GM18517 (cell line): ENCODE data around the gene HAUS3.

Source experiments
- ATAC-seq: cut with Tn5 transposase; IDR thresholded peaks from one replicate; pipeline ENCODE4 v1.9.1; 2021; ENCODE audit warnings: mild to moderate bottlenecking, moderate library complexity; ENCODE audit not compliant: unreplicated experiment

The HAUS3 gene, protein sequence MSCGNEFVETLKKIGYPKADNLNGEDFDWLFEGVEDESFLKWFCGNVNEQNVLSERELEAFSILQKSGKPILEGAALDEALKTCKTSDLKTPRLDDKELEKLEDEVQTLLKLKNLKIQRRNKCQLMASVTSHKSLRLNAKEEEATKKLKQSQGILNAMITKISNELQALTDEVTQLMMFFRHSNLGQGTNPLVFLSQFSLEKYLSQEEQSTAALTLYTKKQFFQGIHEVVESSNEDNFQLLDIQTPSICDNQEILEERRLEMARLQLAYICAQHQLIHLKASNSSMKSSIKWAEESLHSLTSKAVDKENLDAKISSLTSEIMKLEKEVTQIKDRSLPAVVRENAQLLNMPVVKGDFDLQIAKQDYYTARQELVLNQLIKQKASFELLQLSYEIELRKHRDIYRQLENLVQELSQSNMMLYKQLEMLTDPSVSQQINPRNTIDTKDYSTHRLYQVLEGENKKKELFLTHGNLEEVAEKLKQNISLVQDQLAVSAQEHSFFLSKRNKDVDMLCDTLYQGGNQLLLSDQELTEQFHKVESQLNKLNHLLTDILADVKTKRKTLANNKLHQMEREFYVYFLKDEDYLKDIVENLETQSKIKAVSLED

DNA sequence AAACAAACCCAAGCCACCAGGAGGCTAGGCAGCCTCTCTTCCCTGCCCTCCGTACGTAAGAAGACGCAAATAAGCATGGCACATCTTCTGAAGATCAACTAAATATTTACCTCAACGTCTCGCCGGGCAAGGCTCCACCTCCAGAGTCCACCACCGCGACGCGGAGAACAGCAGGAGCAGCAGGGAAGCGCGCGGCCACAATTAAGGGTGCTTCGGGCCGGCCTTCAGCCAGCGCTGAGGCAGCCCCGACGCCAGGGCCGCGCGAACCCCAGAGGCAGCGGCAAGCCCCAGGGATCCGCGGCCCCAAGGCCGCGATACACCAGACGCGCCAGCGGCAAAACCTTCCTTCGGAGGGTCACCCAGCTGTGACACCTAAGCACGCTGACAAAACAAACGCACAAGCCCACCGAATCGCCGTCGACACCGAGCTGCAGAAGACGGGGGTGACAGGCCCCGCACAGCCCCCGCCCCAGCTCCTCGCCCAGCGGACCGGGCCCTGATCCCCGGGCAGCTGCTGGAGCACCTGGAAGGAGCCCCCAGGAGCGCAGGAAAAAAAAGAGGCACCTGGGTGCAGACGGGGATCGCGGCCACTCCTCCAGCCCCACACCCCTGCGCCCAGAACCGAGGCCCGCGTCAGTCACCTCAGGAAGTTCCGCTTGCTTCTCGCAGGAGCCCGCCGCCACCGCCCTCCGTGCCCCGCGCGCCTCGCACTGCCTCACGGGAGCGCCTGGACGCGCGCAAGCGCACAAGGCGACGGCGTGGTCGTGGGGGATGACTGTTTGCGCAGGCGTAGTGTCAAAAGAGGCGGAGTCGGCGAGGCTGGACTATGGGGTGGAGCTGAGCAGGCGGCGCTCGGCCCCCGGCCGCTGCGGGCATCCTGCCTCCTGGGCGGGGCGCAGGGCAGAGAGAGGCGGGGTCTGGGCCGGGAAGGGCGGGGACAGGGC, at the start of gene HAUS3, which contains the start of gene POLN:
Gene HAUS3 (minus strand): TSS at position 712 of the 944 bp plus-strand sequence. CDS start 1,175 bp downstream, outside the sequence.
Gene POLN (minus strand): TSS at position 712 of the 944 bp plus-strand sequence. CDS start 12,890 bp downstream, outside the sequence.
- peak; percentile 73 for ATAC-seq

DNA sequence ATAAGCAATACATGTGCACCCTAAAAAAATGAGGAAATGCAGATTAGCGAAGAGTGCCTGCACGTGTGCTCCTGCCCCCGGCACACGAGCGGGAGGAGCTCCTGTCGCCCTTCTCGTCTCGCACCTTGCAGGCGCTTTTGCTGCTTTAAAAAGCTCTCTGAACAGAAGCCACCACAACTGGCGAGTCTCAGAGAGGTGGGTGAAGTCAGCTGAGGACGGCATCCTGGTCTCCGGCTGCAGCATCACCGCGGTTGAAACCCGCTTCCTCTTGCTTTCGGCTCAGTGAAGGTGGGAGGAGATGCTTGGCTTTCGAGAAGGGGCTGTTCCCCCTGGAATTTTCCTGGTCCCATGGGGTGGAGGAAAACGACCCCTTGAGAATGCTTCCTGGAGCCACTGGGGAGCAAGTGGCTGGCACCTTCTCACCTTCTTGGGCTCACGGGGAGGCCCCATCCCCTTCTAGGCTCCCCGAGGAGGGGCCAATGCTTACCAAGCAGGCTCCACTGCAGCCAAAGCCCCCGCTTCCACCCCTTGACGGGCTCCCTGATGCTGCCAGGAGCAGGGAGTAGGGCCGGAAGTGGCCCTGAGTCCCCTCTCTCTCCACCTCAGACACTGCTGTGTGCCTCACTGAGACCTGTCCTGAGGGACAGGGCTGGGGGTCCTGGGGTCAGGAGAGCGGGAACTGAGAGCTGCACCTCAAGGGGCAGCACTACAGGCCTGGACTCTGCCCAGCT, 49.2 kb upstream of the HAUS3 start:
- ATAC-seq, result no peak

DNA sequence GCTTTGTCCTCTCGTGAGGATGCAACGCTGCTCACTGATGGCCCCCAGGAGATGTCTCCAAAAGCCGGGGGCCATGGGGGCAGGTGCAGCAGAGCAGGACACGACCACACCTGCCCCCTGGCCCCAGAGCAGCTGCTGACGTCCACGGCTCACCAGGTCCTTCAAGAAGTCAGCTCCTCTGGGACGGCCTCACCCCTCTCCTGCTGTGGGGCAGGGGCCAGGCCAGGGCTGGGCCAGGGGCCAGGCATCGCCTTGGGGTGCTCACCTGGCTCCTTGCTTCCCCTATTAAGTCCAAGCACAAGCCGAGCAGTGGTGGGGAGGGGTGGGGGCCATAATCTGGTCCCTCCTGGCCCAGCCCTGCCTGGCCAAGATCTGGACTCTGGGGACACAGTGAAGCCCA, 48.6 kb upstream of the HAUS3 start:
- no peak for ATAC-seq

DNA sequence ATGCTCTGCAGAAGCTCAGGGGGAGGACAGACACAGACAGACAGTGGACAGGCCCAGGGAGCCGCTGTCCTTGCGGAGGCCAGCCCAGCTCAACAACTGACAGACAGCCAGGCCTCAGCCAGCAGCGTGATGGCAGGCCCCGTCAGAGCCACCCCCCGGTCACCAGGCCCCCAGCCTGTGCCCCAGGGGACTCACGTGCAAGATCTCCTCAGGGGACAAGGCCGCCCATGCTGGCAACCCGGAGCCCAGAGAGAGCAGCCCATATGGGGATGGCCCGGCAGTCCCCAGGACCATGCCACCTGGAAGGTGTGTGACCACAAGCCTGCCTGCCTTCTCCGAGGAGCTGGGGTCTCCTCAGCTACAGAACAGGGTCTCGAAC, 48.0 kb upstream of the HAUS3 start:
- no peak for ATAC-seq

DNA sequence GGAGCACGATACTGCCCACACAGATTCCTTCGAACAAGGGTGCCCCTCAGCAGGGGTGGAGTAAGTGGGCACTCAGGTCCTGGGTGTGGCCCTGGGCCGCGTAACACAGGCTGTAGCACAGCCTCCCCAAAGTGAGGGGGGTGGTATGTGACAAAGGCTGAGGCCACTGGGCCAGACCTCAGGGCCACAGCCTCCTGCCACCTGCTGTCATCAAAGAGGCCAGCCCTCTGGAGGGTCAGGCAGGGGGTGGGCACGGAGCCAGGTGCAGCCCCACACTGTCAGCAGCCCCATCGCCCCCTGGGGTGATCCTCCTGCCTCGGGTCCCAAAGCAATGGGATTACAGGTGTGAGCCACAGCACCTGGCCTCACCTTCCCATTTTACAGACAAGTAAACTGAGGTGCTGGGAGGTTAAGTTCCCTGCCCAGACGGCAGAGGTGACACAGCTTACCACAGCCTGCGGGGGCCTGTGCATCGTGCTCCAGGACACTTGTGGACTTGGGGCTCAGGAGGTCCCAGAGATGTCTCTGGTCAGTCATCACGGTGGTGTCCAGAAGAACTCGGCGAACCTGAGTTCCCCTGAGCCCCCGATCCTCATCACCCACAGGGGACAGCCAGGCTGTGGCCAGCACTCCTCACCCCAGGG, 47.5 kb upstream of the HAUS3 start:
- no peak for ATAC-seq

DNA sequence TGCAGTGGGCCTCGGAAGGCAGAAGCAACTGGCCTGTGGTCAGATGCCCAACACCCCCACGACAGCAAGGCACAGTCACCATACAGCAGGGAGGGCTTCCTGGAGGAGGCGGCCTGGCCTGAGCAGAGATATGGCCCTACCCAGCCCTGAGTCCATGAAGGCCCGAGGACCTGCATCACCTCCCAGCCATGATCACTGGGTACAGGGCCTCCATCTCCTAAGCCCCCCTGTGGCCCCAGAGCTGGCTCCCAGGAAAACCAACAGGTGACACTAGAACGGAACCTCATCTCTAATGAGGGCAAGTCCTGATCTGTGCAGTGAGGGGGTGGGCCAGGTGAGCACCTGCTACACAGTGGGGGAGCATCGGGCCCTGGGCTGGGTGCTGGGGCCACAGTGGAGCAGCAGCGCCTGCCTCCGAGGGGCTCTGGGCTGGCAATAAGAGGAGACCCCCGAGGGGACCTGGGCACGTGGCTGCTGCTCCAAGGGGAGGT, 46.2 kb upstream of the HAUS3 start:
- no peak for ATAC-seq

DNA sequence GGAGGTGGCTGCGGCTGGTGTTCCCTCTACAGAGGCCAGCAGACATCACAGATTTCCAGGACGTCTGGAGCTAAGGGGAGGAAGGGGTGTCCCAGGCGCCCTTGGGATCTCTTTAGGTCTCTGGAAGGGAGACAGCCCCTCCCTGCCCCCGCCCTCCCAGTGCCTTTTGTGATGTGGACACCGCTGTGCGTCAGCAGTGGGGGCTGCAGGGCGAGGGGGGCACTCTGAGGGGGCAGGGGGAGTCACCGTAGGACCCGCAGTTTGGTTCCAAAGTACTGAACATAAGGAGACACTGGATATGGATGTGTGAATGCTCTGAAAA, 45.6 kb upstream of the HAUS3 start:
- ATAC-seq, result no peak

DNA sequence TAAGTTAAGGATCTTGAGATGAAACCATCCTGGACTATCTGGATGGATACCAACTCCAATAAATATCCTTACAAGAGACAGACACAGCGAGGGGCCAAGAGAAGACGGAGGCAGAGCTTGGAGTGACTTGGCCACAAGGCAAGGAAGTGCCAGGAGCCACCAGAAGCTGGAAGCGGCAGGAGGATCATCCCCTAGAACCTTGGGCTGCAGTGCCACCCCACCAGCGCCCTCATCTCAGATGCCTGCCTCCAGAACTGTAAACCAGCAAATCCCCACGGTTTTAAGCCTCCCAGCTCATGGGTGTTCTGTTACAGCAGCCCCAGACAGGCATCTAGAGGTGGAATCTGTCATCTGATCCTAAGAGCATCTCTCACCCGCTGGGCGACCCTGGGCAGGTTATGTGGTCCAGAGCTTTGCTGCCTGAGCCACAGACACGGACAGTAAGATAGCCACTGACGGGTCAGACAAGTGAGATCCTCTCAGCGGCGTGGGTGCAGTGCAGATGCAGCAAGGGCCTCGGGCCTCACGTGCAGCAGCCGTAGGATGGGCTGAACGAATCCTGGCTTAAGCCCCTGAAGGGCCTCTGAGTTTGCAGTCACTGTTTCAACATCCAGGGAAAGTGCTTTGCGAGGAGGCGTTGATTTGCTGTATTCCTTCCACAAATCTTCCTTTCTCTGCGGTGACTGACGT, 45.1 kb upstream of the HAUS3 start:
- no peak for ATAC-seq

DNA sequence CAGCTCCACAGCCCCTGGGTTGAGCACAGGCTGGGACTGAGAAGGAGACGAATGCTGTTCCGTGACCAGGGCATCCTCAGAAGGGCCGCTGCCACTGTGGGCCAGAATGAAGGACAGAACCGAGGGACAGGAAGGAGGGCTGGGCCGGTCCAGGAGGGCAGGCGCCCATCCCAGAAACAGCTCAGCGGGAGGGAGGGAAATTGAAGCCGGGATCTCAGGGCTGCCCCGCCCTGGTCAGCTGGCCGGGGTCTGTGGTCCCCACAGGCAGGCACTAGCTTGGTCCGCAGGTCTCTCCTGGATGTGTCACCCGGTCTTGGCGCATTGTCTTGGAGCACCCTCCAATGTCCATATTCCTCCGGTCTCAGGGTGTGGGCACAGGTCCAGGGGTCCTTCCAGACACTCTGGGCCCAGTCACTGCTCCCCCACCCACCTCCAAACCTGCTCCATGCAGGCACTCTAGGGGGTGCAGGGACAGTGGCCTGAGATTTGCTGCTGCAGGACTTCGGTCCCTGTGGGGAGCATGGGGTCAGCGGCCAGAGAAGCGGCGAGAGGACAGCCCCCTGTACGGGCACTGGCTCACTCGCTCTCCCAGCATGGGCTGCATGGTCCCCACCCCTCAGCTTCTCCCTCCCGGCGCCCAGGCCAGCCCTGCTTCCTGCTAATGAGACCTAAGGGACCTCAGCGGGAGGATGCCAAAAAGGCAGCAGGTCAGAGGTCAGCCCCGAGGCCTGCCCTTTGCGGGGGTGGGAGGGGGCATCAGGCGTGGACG, 43.9 kb upstream of the HAUS3 start:
- no peak for ATAC-seq

DNA sequence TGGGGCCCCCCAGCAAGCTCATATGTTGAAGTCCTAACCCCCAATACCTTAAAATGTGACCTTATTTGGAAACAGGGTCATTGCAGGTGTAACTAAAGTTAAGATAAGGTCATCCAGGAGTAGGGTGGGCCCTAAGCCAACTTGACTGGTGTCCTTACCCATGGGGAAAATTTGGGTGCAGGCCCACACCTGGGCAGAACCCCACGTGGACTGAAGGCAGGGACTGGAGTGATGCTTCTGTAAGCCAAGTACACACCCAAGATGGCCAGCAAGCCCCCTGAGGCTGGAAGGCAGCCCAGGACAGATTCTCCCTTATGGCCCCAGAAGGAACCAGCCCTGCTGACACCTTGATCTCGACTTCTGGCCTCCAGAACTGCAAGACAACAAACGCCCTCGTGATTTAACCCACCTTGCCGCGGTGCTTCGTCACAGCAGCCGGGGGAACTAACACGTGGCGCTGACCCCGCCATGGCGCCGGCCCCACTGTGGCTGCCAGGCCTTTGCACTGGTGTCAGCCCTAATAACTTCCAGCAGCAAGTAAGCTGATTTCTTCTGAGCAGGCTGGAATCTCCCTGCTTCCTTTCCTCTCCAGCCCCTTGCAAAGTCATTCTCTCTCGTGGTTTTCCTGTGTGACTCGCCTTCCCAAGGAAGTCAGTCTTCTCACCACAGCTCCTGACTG, 43.2 kb upstream of the HAUS3 start:
- ATAC-seq, result no peak

DNA sequence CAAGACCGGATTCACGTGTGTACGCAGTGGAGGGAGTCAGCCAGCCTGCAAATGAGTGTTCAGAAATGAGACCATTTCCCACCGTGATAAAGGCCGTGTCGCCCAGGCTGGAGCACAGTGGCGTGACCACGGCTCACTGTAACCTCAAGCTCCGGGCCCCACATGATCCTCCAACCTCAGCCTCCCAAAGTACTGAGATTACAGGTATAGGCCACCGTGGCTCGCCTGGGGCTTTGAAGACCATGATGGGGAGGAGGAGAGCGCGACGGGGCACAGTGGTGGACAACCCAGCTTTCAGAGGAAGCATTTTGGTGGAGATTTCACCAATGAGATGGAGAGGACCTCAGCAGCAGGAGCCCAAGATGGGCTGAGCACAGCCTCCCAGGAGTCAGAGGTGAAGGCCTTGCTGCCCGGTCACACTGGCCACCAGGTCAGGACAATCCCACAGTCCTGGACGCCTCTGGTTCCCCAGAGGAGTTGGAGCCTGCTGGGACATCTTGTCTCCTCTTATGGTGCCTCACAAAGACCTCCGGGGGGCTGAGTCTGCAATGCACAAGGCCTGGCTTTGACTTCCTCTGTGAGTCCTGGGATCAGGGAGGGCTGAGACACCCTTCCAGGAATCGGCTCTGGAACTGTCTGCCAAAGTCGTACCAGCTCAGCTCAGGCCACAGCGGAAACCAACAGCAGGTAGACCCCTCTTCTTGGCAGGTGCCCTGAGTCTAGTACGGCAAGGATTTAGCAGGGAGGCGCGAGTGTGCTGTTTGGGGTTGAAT, 42.4 kb upstream of the HAUS3 start:
- no peak for ATAC-seq

DNA sequence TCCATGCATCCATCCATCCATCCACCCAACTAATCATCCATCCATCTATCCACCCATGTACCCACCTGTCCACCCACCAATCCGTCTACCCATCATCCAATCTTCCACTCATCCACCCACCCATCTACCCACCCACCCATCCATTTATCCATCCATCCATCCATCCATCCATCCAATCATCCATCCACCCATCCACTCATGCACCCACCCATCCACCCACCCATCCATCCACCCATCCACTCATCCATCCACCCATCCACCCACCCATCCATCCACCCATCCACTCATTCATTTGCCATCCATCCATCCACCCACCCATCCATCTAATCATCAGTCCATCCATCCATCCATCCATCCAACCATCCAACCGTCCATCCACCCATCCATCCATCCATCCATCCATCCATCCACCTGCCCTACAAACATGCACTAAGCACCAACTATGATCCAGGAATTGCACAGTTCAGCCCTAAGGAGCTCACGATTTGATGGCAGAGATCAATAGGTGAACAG, 41.3 kb upstream of the HAUS3 start:
- ATAC-seq, result no peak

DNA sequence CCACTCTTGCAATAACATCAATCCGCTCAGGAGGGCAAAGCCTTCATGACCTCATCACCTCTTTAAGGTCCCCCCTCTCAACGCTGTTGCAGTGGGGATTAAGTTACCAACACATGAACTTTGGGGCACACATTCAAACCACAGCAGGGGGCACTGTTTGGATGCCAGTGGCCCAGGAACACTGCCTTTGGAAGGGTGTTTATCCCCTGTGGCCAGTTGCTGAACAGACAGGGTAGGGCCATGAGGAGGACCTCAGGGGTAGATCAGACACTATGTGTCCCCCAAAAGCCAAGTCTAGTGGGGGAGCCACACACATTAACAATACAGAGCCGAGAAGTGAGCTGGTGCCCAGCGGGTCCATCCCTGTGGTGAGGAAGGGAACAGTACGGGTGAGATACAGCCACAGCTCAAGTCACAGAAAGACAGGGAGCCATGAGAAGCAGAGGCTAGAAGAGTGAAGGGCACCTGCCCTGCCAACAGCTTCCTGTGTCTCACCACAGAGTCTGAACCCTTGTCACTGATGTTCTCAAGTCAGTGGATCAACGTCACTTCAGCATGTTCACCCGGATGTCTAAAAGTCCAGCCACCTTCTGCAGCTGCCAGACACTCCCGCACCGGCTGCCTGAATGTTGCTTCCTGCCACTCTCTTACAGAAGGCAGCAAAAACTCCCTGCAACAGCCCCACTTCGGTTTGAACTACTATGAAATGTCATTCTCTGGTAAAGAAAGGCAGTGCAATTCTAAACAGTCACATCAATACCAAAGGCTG, 39.8 kb upstream of the HAUS3 start:
- peak; percentile 82 for ATAC-seq

DNA sequence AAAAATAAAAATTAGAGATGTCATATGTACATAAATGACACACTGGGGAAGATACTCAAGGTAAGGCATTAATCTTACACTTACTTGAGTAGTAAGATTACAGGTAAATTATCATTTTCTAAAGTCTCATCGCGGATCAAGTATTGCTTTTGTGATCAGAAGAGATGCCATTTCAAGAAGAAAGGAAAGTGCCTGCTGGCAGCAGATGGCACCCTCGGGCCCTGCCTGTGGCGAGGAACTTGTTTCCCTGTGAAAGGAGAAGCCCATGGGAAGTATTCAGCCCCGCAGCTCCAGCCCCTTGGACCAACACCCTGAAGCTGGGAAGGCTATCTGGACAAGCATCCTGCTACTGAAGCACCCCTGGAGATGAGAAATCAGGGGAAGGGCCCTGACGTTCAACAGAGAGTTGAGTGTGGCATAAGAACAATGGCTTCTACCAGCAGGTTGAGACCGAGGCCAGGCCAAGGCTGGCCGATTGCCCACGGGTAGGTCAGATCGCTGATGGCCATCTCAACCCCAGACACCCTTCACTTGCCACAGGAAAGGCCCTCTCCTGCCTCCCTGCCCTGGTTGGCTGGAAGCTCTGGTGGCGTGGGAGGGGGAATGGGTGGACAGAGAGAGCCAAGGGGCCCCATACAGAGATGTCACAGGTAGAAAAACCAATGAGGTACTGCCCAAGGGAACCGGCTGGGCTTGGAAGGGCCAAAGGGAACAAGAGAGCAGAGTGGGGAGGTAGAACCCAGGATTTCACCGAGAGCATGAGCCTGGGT, 38.8 kb upstream of the HAUS3 start:
- ATAC-seq, result no peak

DNA sequence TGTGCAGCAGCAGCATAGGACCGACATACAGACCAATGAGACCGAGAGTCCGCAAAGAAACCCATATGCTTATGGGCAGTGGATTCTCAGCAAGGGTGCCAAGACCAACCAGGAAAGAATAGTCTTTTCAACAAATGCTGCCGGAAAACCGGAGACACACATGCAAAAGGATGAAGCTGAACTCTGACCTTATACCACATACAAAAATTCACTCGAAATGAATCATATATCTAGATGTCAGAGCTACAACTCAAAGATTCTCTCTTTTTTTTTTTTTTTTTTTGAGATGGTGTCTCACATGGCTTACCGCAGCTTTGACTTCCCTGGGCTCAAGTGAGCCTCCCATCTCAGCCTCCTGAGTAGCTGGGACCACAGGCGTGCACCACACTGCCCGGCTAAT, 36.0 kb upstream of the HAUS3 start:
- ATAC-seq, result no peak
